GM18873 (cell line): Measurements from ENCODE around the gene EGFL8.
"Not testable (repeated sequence)": the region's sequence is repeated elsewhere in the genome, so short reads cannot be mapped to it uniquely, and the experiment has no call there.

Experiments
- ATAC-seq: cut with Tn5 transposase; IDR thresholded peaks from one replicate; pipeline ENCODE4 v1.9.1; 2021; ENCODE audit warnings: mild to moderate bottlenecking, moderate library complexity, moderate number of reproducible peaks; ENCODE audit not compliant: unreplicated experiment, low FRiP score

The EGFL8 gene

GRCh38 chr6:32182555-32182981 lies 18.2 kb downstream of the EGFL8 start:
- no peak for ATAC-seq

GRCh38 chr6:32183030-32183429 lies 18.6 kb downstream of the EGFL8 start:
- ATAC-seq = no peak

DNA sequence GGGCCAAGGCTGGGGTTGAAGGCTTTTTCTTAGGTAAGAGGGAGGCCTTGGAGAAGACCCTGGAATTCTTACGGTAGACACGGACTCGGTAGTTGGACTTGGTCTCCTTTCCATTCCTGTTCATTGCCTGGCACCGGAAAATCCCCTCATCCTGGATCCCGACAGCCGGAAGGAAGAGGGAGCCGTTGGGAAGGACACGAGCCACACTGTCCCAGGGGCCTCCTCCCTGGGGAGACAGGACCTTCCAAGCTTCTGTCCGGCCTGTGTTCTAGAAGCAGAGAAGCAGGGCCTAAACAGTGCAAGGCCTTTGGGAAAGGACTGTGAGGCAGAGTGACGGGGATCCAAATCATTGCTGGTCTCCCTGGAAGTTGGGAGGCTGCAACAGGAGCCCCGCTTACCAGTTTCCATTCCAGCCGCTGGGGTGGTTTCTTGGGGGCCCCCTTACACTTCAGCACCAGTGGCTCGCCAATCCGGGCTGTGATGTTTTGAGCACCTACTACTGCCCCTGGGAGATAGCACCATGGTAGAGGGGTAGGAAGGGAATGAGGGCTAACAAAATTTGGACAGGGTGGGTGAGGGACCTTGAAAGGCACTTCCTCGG lies 19.2 kb downstream of the EGFL8 start:
- no peak for ATAC-seq

DNA sequence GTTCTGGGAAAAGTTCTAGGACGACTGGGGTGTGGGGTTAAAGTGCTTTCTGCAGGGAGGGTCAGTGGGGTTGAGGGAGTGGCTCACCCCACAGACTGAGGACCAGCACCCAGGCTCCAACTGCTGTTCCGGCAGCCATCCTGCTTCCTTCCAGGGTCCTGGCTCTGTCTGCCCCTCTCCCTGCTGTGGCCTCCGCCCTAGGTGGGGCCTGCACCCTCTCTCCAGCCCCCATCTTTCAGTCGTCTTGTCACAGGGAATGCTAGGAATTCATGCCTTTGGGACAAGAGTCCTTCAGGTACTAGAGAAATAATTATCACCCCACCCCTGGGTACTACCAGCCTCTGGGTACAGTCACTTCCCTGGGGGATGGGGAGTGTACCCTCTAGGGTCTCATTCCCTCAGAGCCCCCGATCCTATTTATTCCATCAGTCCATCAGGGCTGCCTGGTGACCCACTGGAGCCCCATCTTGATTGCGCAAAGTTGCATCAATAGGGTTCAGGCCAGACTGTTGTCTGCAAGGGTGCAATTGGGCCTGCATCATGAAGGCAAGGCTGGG lies 19.8 kb downstream of the EGFL8 start, which contains the start of gene AGER:
Gene AGER, minus strand, starts transcription at position 170 of the 557 bp plus-strand sequence. Its CDS starts 31 bp downstream, at position 139.
- ATAC-seq = no peak

- not testable (repeated sequence) for ATAC-seq
Observed at GRCh38 chr6:32185681-32186131, 21.3 kb downstream of the EGFL8 start.

- not testable (repeated sequence) for ATAC-seq
Observed at GRCh38 chr6:32186151-32186840, 21.9 kb downstream of the EGFL8 start.

DNA sequence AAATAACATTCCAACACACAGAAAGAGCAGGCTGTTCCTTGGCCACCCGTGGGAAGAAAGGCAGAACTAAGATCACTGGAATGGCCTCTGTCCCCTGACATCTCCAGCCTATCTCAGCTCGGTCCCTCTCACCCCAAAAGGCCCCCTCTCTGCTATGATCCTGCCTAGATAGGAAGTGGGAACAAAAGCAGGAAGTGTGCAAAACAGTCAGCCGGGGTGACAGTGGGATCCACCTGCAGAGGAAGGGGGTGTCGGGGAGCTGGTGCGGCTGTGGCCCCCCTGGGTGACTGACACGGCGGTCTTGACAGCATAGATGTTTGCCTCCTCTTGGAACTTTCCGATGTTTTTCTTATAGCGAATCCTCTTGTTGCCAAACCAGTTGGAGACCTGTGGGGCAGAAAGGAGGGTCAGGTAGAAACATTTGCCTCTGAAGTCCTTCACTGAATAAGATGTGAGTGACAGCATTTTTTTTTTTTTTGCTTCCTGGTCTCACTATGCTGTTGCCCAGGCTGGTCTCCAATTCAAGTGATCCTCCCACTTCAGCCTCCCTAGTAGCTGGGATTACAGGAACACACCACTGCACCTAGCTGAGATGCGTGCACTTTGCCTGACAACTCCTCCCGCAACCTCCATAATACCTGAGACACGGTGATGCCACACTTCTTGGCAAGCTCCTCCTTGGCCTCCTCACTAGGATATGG lies 22.8 kb downstream of the EGFL8 start:
- ATAC-seq = no peak

DNA sequence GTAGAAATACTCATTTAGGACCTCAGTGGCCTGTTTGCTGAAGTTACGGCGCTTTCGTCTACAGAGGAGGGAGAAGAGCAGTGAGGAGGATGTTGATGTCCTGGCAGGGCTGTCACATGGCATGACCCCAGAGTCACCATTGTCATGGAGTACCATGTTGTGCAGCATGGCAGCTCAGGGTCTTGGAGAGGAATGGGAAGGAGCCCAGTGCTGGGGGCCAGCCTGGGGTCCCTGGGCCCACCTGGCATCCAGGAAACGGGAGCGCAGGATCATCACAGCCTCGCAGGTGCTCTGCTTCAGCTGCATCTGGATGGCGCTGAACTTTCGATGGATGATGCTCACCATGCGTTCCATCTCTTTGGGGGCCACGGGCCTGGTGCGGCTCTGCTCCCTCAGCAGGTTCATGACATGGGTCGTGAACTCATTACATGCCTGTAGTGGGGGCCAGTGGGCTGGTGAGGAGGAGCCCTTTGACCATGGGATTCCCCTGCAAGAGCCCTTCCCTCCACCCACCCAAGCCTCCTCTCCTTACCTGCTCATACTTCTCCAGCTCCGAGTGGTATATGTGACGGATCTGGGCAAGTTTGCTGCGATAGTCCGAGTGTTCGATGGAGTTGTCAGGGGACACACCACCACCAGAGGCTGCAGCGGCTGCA lies 23.5 kb downstream of the EGFL8 start:
- not testable (repeated sequence) for ATAC-seq

- ATAC-seq = no peak
Observed at GRCh38 chr6:32188381-32189068, 24.1 kb downstream of the EGFL8 start.

- ATAC-seq = no peak
Observed at GRCh38 chr6:32189069-32189741, 24.8 kb downstream of the EGFL8 start.

GRCh38 chr6:32189742-32190053 lies 25.3 kb downstream of the EGFL8 start:
- ATAC-seq = no peak

GRCh38 chr6:32190054-32190851 lies 25.9 kb downstream of the EGFL8 start, which contains the start of gene PBX2:
PBX2 (minus strand) TSS chr6:32190202; CDS start chr6:32189915, 287 bp downstream.
- peak; percentile 49 for ATAC-seq

- no peak for ATAC-seq
Observed at GRCh38 chr6:32190911-32191677, 26.7 kb downstream of the EGFL8 start.

GRCh38 chr6:32191696-32192607 lies 27.6 kb downstream of the EGFL8 start:
- no peak for ATAC-seq

DNA sequence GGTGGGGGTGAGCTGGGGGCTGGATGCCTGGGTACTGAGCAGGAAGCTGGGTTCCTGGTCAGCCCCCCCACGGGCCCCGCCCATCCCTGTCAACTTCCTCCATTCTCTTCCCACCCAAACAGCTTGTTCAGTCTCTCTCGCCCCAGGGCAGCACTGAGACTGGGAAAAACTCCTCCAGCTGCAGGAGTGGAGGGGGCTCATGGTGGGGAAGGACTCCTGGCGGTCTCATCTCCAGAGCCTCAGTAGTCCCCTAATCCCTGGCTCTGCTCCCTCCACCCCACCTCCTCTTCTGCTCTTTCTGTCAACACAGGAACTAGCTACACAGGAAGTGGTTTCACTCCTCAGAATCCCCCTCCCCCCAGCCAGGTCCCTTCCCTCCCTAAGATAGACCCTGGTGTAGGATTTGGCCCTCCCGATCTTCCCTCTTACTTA lies 28.2 kb downstream of the EGFL8 start, which contains the start of gene GPSM3:
Gene GPSM3, minus strand, starts transcription at position 36 of the 432 bp plus-strand sequence. CDS start 130 bp downstream, outside the sequence.
- no peak for ATAC-seq

- ATAC-seq = not testable (repeated sequence)
Observed at GRCh38 chr6:32193096-32193495, 28.7 kb downstream of the EGFL8 start.

- no peak for ATAC-seq
Observed at GRCh38 chr6:32194388-32194787, 30.0 kb downstream of the EGFL8 start.
